C4-2B (cell line): ENCODE results near the gene TMCC1.

Experiments used
- ZFX ChIP-seq: fragments of 450-650 bp; IDR thresholded peaks from 2 replicates; pipeline ENCODE4 v1.6.1; 2017
- TF ChIP-seq, protein P1 (sequence below): fragments of 450-650 bp; conservative IDR thresholded peaks from 2 replicates; pipeline ENCODE4 v1.5.1; 2017; ENCODE audit warnings: mild to moderate bottlenecking

DNA sequence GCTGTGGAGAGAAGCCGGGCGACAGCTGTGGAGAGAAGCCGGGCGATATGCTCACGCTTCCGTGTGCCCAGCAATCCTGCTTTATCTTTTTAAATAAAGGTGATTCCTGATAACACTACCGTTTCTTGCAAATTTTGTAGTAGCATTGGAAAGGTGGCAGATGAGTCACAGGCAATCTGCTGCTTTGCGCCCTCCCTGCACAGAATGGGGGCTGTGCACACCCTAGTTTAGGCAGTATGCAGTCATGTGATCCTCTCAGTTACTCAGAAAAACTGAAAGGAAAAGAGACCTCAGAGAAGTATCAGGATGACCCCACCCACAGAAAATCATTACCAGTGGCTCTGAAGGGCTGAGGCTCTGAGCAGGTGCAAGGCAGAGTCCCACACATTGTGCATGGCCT is 24.9 kb upstream of the TMCC1 start:
- TF ChIP-seq, protein P1, sequence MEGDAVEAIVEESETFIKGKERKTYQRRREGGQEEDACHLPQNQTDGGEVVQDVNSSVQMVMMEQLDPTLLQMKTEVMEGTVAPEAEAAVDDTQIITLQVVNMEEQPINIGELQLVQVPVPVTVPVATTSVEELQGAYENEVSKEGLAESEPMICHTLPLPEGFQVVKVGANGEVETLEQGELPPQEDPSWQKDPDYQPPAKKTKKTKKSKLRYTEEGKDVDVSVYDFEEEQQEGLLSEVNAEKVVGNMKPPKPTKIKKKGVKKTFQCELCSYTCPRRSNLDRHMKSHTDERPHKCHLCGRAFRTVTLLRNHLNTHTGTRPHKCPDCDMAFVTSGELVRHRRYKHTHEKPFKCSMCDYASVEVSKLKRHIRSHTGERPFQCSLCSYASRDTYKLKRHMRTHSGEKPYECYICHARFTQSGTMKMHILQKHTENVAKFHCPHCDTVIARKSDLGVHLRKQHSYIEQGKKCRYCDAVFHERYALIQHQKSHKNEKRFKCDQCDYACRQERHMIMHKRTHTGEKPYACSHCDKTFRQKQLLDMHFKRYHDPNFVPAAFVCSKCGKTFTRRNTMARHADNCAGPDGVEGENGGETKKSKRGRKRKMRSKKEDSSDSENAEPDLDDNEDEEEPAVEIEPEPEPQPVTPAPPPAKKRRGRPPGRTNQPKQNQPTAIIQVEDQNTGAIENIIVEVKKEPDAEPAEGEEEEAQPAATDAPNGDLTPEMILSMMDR, result no peak
- no peak for TF ChIP-seq ZFX
